ENCODE data around the gene BRWD1.

- TF ChIP-seq CTCF (IDR thresholded peaks at IDR 0.05) (no peak), POLR2A (IDR thresholded peaks at IDR 0.05) (no peak)
These were observed 55.2 kb downstream of the BRWD1 start for GRCh38 chr21:39258207-39258606.

Data from uterus (tissue), 2 donors.